ENCODE measurements around the gene THSD4. TPM values are rescaled to one million over a fixed set of nuclear protein-coding genes. Genes with fewer than 3 reads are reported as not detected.

The THSD4 gene
- total and polyA plus RNA-seq, 2 of the 8 experiments (the other 6 are each of a cell fraction or from before 2014, with no cell fraction given): 2.5 to 6.2 TPM

GRCh38 chr15:71203586-71204474 is 88.6 kb downstream of the THSD4 start (continued):
- peak in 1 of 2 experiments; percentile 37; a peak in 2 of 4 replicates for TF ChIP-seq RAD21 (IDR thresholded peaks at IDR 0.05 in 1 of 2, conservative IDR thresholded peaks at IDR 0.05 in 1 of 2; ENCODE audit: low read depth in 2 of 2, low read length in 2 of 2)
- no peak for TF ChIP-seq GTF2F1 (IDR thresholded peaks at IDR 0.05; ENCODE audit: borderline replicate concordance, low read depth, low read length)
- TF ChIP-seq SUZ12 (IDR thresholded peaks at IDR 0.05; ENCODE audit: low read length): no peak
- no peak for TF ChIP-seq JUN (IDR thresholded peaks at IDR 0.05; ENCODE audit: low read depth, low read length)
- TF ChIP-seq CREB1 (IDR thresholded peaks at IDR 0.05): peak; percentile 50; the same call in 1 of the 2 replicates
- TF ChIP-seq SIN3A (conservative IDR thresholded peaks at IDR 0.05 in 1 of 2, IDR thresholded peaks at IDR 0.05 in 1 of 2; ENCODE audit: low read depth in 1 of 2, low read length in 2 of 2): no peak
- no peak for TF ChIP-seq CTCF (IDR thresholded peaks at IDR 0.05; ENCODE audit: control extremely low read depth in 1 of 3, insufficient read depth in 1 of 3, low read depth in 1 of 3, low read length in 3 of 3)
- TF ChIP-seq E2F6 (IDR thresholded peaks at IDR 0.05): no peak
- TF ChIP-seq ASH2L (IDR thresholded peaks at IDR 0.05; ENCODE audit: low read length): peak; percentile 35
- TF ChIP-seq JUND (IDR thresholded peaks at IDR 0.05; ENCODE audit: low read length): no peak
- TF ChIP-seq MAFK (IDR thresholded peaks at IDR 0.05; ENCODE audit: low read depth, low read length): no peak
- 0 out of 2 replicates have a peak, but pooled peaks have one; percentile 48 for TF ChIP-seq RBBP5 (IDR thresholded peaks at IDR 0.05; ENCODE audit: borderline replicate concordance, low read depth, low read length)
- TF ChIP-seq FOSL1 (IDR thresholded peaks at IDR 0.05; ENCODE audit: insufficient read depth, low read depth, low read length): no peak
- TF ChIP-seq TCF12 (IDR thresholded peaks at IDR 0.05; ENCODE audit: low read depth, low read length): peak; percentile 99
- peak; percentile 49; the same call in 1 of the 2 replicates for TF ChIP-seq CHD2 (IDR thresholded peaks at IDR 0.05; ENCODE audit: low read length)
- no peak for TF ChIP-seq TBP (IDR thresholded peaks at IDR 0.05; ENCODE audit: low read depth, low read length)
- no peak for TF ChIP-seq ZNF274 (IDR thresholded peaks at IDR 0.05; ENCODE audit: borderline replicate concordance, extremely low read depth, low read length)
- no peak for TF ChIP-seq ATF2 (IDR thresholded peaks at IDR 0.05; ENCODE audit: low read length)

All from H1 (cell line).